Heart left ventricle (tissue), 16 donors: ENCODE results near the gene CCDC169. TPM values are rescaled to one million over a fixed set of nuclear protein-coding genes. Genes with fewer than 3 reads are reported as not detected.

Experiments used
- ATAC-seq, 4 donors: fragments of 200-7000 bp; cut with Tn5 transposase; one replicate each; pipeline ENCODE4 v1.9.1; 2020 to 2022; ENCODE audit warnings: moderate library complexity in 4 of 4, mild to moderate bottlenecking in 3 of 4, moderate number of reproducible peaks in 1 of 4
- DNase-seq, 5 donors: peaks; one replicate each; pipeline ENCODE4 v3.0.0-alpha.2; 2020
- H3K27ac ChIP-seq, 12 donors: fragments of 200-600 bp; sonication (generic) in 4 of 12; one replicate each; pipeline versions ENCODE4 v1.5.0 to v1.8.0; 2016 to 2022; ENCODE audit warnings: mild to moderate bottlenecking in 2 of 12
- H3K27me3 ChIP-seq, 9 donors: fragments of 200-600 bp; sonication (generic) in 2 of 9; one replicate each; pipeline versions ENCODE4 v1.5.1 to v1.8.0; 2016 to 2022; ENCODE audit warnings: mild to moderate bottlenecking in 3 of 9
- H3K36me3 ChIP-seq, 9 donors: fragments of 200-600 bp; sonication (generic) in 2 of 9; one replicate each; pipeline versions ENCODE4 v1.5.0 to v1.8.0; 2018 to 2022; ENCODE audit warnings: mild to moderate bottlenecking in 2 of 9
- H3K4me1 ChIP-seq, 12 donors: fragments of 200-600 bp; sonication (generic) in 4 of 12; one replicate each; pipeline versions ENCODE4 v1.5.0 to v1.8.0; 2016 to 2022; ENCODE audit warnings: mild to moderate bottlenecking in 3 of 12
- H3K4me3 ChIP-seq, 12 donors: fragments of 200-600 bp; sonication (generic) in 4 of 12; one replicate each; pipeline versions ENCODE4 v1.5.0 to v1.8.0; 2017 to 2022; ENCODE audit warnings: mild to moderate bottlenecking in 9 of 12, moderate library complexity in 4 of 12
- H3K9me3 ChIP-seq, 12 donors: fragments of 200-600 bp; sonication (generic) in 4 of 12; one replicate each; pipeline versions ENCODE4 v1.5.0 to v1.8.0; 2016 to 2022; ENCODE audit warnings: mild to moderate bottlenecking in 1 of 12
- CTCF ChIP-seq, 12 donors: fragments of 200-600 bp; sonication (generic) in 4 of 12; IDR thresholded peaks; one replicate each; pipeline versions ENCODE4 v1.5.0 to v1.8.0; 2018 to 2022; ENCODE audit warnings: antibody characterized with exemption in 12 of 12, mild to moderate bottlenecking in 5 of 12
- POLR2A ChIP-seq, 2 donors: fragments of 450-650 bp; IDR thresholded peaks; one replicate each; pipeline ENCODE4 v1.6.1; 2017; ENCODE audit warnings: antibody characterized with exemption in 2 of 2, mild to moderate bottlenecking in 2 of 2, moderate library complexity in 2 of 2
- WGBS, 4 donors: extraction: QIAGEN DNeasy Blood & Tissue Kit in 2 of 4; methylation state at CpG; one replicate each; pipeline versions ENCODE4 v1.1.5 to v1.1.7; 2013 to 2018; 5-methylcytosine and 5-hydroxymethylcytosine counted together
- intact Hi-C, 10 donors: fragments of 100-400 bp; cut with DNase I; formaldehyde crosslinking; loops; one replicate each; pipeline versions ENCODE4 v1.11.1 to v1.14.2; 2022
- polyA plus RNA-seq, 2 donors: library from polyadenylated mRNA; stranded (reverse); fragments of 200-250 nt; gene quantifications; one replicate each; pipeline ENCODE4 v1.2.3, GENCODE V29; 2013
- total RNA-seq, 9 donors: library from RNA; depleted of rRNA in 2 of 9; stranded (reverse); fragments of >200 nt in 2 of 9; fragmentation: NEBNext Ultra II Directional in 3 of 9; extraction: Animal tissue kit (Norgen Biotek cat#: 25700) in 3 of 9; gene quantifications; one replicate each; pipeline versions ENCODE4 v1.1.0 to v1.2.4, GENCODE V29; 2016 to 2023
- donor health status: ischemic (EF 13 %, LVEDD 7.1; RV severe dilation, severe dysfunction).
- donor health status: healthy with polysubstance abuse.
- donor health status: DM: no; HTN: yes; CAD: no.
- donor health status: DM: no; HTN: no; CAD: no.
- donor health status: ischemic (EF 25% LVEDD 6.9; RV normal size, moderate dysfunction).
- donor health status: ischemic (EF 25% LVEDD 5.7; RV mildly dilated, moderate dysfunction).
- donor health status: healthy.
- donor health status: DM: yes; HTN: yes; CAD: no.
- donor health status: ischemic (EF 35%, LVEDD 5.7; RV mildly dilated, moderate dysfunction).
- donor health status: nonischemic (EF 11% LVEDD 7.7; RV severe dilation, severe dysfunction).
- donor health status: DM: yes; HTN: yes; CAD: no.
- donor health status: PGD.
- donor health status: ischemic (EF 29% LVEDD 5.4; RV normal size, mild dysfunction).
- donor health status: nonischemic (EF 23%, LVEDD 6.1; RV moderate dilation, normal function).

The CCDC169 gene
- total and polyA plus RNA-seq, 11 donors, result 0.20 to 5.7 (median 1.4) TPM

- intact Hi-C loops, result loop anchor here in 4 of 10 donors (5.0 to 10.0 kb wide), 4 partner anchors 47 to 390 kb away; partner anchors contain the start of gene CCDC169 (in 1 of the 4)
- WGBS, 4 donors, result 24 to 41% (median 37%) methylated on average over 14 of the region's 14 CpGs
- TF ChIP-seq POLR2A (IDR thresholded peaks at IDR 0.05), result no peak
- no peak for TF ChIP-seq CTCF (IDR thresholded peaks at IDR 0.05)
- peaks cover 0 to 49% (median 23%) of the 10 kb centered on the region in 12 donors for H3K4me1 ChIP-seq
- no peaks in the 10 kb centered on the region for H3K36me3 ChIP-seq
- DNase-seq (no peak), ATAC-seq (no peak)
- no peaks in the 10 kb centered on the region for H3K9me3 ChIP-seq
- H3K4me3 ChIP-seq, result peak overlapping the region; percentile 65 to 91 (median 81)
- H3K27ac ChIP-seq, result peak overlapping the region; percentile 95 to 99 (median 98)
- no peaks in the 10 kb centered on the region for H3K27me3 ChIP-seq
Observed at GRCh38 chr13:36344886-36345437, 47.3 kb upstream of the CCDC169 start.

GRCh38 chr13:36344173-36344572, 46.6 kb upstream of the CCDC169 start:
- peaks cover 0 to 49% (median 23%) of the 10 kb centered on the region in 12 donors for H3K4me1 ChIP-seq
- no peaks in the 10 kb centered on the region for H3K36me3 ChIP-seq
- H3K9me3 ChIP-seq, result no peaks in the 10 kb centered on the region
- TF ChIP-seq CTCF (IDR thresholded peaks at IDR 0.05) (no peak), POLR2A (IDR thresholded peaks at IDR 0.05) (no peak)
- 80 to 84% (median 83%) methylated on average over 6 of the region's 6 CpGs for WGBS, 4 donors
- H3K27me3 ChIP-seq, result no peaks in the 10 kb centered on the region
- intact Hi-C loops, result loop anchor here in 2 of 10 donors (5.0 to 10.0 kb wide), 2 partner anchors 57 to 391 kb away; no protein-coding TSS in a partner anchor
- DNase-seq, result no peak
- peak overlapping the region in 7 of 12 donors; percentile 65 to 89 (median 79) for H3K4me3 ChIP-seq
- no peak for ATAC-seq
- peak overlapping the region in 5 of 12 donors; percentile 96 to 99 (median 98) for H3K27ac ChIP-seq

DNA sequence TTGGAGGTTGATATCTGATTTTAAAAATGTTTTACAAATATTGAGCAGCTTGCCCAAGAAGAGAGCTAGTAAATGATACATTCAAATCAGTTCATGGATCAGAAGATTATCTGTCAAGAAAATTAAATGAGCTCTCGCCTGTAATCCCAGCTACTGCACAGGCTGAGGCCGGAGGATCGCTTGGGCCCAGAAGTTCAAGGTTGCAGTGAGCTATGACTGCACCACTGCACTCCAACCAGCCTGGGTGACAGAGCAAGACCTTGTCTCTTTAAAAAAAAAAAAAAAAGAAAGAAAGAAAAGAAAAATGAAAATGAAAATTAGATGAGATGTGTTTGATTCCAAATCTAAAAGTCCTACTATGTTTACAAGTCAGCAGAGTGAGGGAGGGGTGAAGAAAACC, 46.2 kb upstream of the CCDC169 start:
- TF ChIP-seq POLR2A (IDR thresholded peaks at IDR 0.05) (no peak), CTCF (IDR thresholded peaks at IDR 0.05) (no peak)
- intact Hi-C loops, result loop anchor here in 2 of 10 donors (5.0 to 10.0 kb wide), 2 partner anchors 56 to 391 kb away; no protein-coding TSS in a partner anchor
- H3K4me1 ChIP-seq, result peaks cover 0 to 49% (median 23%) of the 10 kb centered on the region in 12 donors
- ATAC-seq (no peak), DNase-seq (no peak)
- no peaks in the 10 kb centered on the region for H3K27me3 ChIP-seq
- 92 to 97% (median 95%) methylated on average over 3 of the region's 3 CpGs for WGBS, 4 donors
- H3K36me3 ChIP-seq, result no peaks in the 10 kb centered on the region
- peak overlapping the region in 2 of 12 donors; percentile 96 to 99 for H3K27ac ChIP-seq
- no peaks in the 10 kb centered on the region for H3K9me3 ChIP-seq
- peak overlapping the region in 2 of 12 donors; percentile 80 to 89 for H3K4me3 ChIP-seq

DNA sequence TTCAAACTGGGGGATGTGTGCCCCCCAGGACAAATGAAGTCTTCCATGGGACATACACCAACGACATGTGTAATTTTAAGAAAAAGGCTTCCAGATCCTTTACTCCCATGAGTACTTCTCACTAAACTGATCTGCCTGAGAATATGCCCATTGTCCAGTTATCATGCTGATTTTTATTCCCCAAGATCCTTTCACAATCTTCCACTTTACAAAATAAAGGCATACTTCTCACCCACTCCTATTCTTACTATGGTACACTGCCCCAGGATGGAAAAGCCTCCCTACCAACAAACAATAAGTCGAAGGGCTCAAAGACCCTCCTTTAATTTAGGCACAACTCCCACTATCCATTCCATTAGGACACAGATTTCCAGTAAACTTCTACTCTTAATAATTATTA, 45.1 kb upstream of the CCDC169 start:
- ATAC-seq, result no peak
- no peaks in the 10 kb centered on the region for H3K9me3 ChIP-seq
- no peaks in the 10 kb centered on the region for H3K27me3 ChIP-seq
- H3K36me3 ChIP-seq, result no peaks in the 10 kb centered on the region
- no peak overlapping the region for H3K4me3 ChIP-seq
- TF ChIP-seq CTCF (IDR thresholded peaks at IDR 0.05) (no peak), POLR2A (IDR thresholded peaks at IDR 0.05) (no peak)
- peaks cover 0 to 53% (median 25%) of the 10 kb centered on the region in 12 donors for H3K4me1 ChIP-seq
- intact Hi-C loops, result loop anchor here in 2 of 10 donors (5.0 to 10.0 kb wide), 2 partner anchors 55 to 392 kb away; no protein-coding TSS in a partner anchor
- no peak overlapping the region for H3K27ac ChIP-seq
- WGBS, 4 donors, result 90 to 96% (median 92%) methylated on average over 2 of the region's 2 CpGs
- no peak for DNase-seq
